Esophagus mucosa (tissue), 1 donor: ENCODE measurements around the gene DAPK1. TPM values are rescaled to one million over a fixed set of nuclear protein-coding genes. Genes with fewer than 3 reads are reported as not detected.

ENCODE experiments used
- ATAC-seq: fragments of 200-7000 bp; cut with Tn5 transposase; one replicate; pipeline ENCODE4 v1.9.1; 2020
- total RNA-seq: library from RNA; stranded (reverse); gene quantifications from one replicate; pipeline ENCODE4 v1.2.4, GENCODE V29; 2023
- donor health status: DM: yes; HTN: yes; CAD: no.

Gene DAPK1
- total RNA-seq, 1 donor from 2014 or later: 5.4 TPM

GRCh38 chr9:87615547-87616148, 118.0 kb downstream of the DAPK1 start:
- ATAC-seq: peak; percentile 57

- ATAC-seq: no peak
Measured at GRCh38 chr9:87618226-87618625, 120.6 kb downstream of the DAPK1 start.

GRCh38 chr9:87618931-87619330, 121.3 kb downstream of the DAPK1 start:
- ATAC-seq: no peak

- ATAC-seq: no peak
Measured at GRCh38 chr9:87619346-87619745, 121.7 kb downstream of the DAPK1 start.

- no peak for ATAC-seq
Measured at GRCh38 chr9:87620731-87621322, 123.2 kb downstream of the DAPK1 start.

- no peak for ATAC-seq
Measured at GRCh38 chr9:87622098-87622497, 124.4 kb downstream of the DAPK1 start.

- ATAC-seq: no peak
Measured at GRCh38 chr9:87622923-87623322, 125.3 kb downstream of the DAPK1 start.

GRCh38 chr9:87628346-87628745, 130.7 kb downstream of the DAPK1 start:
- no peak for ATAC-seq

GRCh38 chr9:87629104-87629503, 131.4 kb downstream of the DAPK1 start:
- ATAC-seq: no peak

- ATAC-seq: no peak
Measured at GRCh38 chr9:87630266-87630665, 132.6 kb downstream of the DAPK1 start.

- ATAC-seq: no peak
Measured at GRCh38 chr9:87630846-87631245, 133.2 kb downstream of the DAPK1 start.

- ATAC-seq: no peak
Measured at GRCh38 chr9:87635656-87636501, 138.2 kb downstream of the DAPK1 start.

- ATAC-seq: no peak
Measured at GRCh38 chr9:87638292-87638691, 140.6 kb downstream of the DAPK1 start.

GRCh38 chr9:87639949-87640348, 142.3 kb downstream of the DAPK1 start:
- peak; percentile 48 for ATAC-seq

- ATAC-seq: no peak
Measured at GRCh38 chr9:87640385-87640795, 142.7 kb downstream of the DAPK1 start.

GRCh38 chr9:87641067-87641466, 143.4 kb downstream of the DAPK1 start:
- no peak for ATAC-seq

GRCh38 chr9:87642330-87643106, 144.9 kb downstream of the DAPK1 start:
- no peak for ATAC-seq

GRCh38 chr9:87643107-87643650, 145.5 kb downstream of the DAPK1 start:
- no peak for ATAC-seq

- ATAC-seq: no peak
Measured at GRCh38 chr9:87643778-87644570, 146.3 kb downstream of the DAPK1 start.

- ATAC-seq: no peak
Measured at GRCh38 chr9:87644659-87645058, 147.0 kb downstream of the DAPK1 start.

GRCh38 chr9:87646546-87646945, 148.9 kb downstream of the DAPK1 start:
- ATAC-seq: no peak

GRCh38 chr9:87647114-87647513, 149.4 kb downstream of the DAPK1 start:
- no peak for ATAC-seq
